HepG2 (cell line): Measurements from ENCODE around the gene TMEM44.

Source experiments
- RFX5 ChIP-seq: IDR thresholded peaks from 2 replicates; pipeline ENCODE4 v1.6.1; 2011; ENCODE audit warnings: low read depth, low read length, improper control_type of control experiment
- U2AF2 ChIP-seq: fragments of 200-400 bp; formaldehyde crosslinking; IDR thresholded peaks from 2 replicates; pipeline ENCODE4 v1.6.1; 2017; ENCODE audit warnings: low read depth, mild to moderate bottlenecking, low read length
- ZNF350 ChIP-seq: sonication (generic); formaldehyde crosslinking; IDR thresholded peaks from 2 replicates; pipeline ENCODE4 v1.4.0; 2020; ENCODE audit warnings: mild to moderate bottlenecking, low read depth, missing genetic modification reagents, borderline replicate concordance

- no peak for TF ChIP-seq ZNF350 (CRISPR knock-in tag)
- TF ChIP-seq U2AF2, result no peak
- TF ChIP-seq RFX5, result no peak
Observed at GRCh38 chr3:194571491-194572142, 61.6 kb downstream of the TMEM44 start.
